Colonic mucosa (tissue), 4 donors: ENCODE measurements around the gene MT1H. TPM values are rescaled to one million over a fixed set of nuclear protein-coding genes. Genes with fewer than 3 reads are reported as not detected.
A peak's percentile ranks its signal among the peaks of the same experiment; 100 is the strongest.

Experiments
- DNase-seq: peaks from one replicate; pipeline ENCODE4 v3.0.0-alpha.2; 2020
- H3K27ac ChIP-seq: fragments of 200-600 bp; one replicate; pipeline ENCODE4 v1.8.0; 2021
- H3K27me3 ChIP-seq: fragments of 200-600 bp; one replicate; pipeline ENCODE4 v1.8.0; 2021
- H3K36me3 ChIP-seq: fragments of 200-600 bp; one replicate; pipeline ENCODE4 v1.8.0; 2021
- H3K4me1 ChIP-seq: fragments of 200-600 bp; one replicate; pipeline ENCODE4 v1.8.0; 2021; ENCODE audit warnings: mild to moderate bottlenecking
- H3K4me3 ChIP-seq: fragments of 200-600 bp; one replicate; pipeline ENCODE4 v1.8.0; 2021
- H3K9ac ChIP-seq, 2 donors: one replicate each; pipeline ENCODE4 v1.7.0; 2013; ENCODE audit warnings: control low read depth in 2 of 2, low read depth in 2 of 2, low read length in 2 of 2
- H3K9me3 ChIP-seq: fragments of 200-600 bp; one replicate; pipeline ENCODE4 v1.8.0; 2021
- intact Hi-C: fragments of 100-400 bp; cut with DNase I; formaldehyde crosslinking; loops from one replicate; pipeline ENCODE4 v1.14.1; 2022
- total RNA-seq, 2 donors: library from RNA; stranded (reverse); fragmentation: NEBNext Ultra II Directional in 1 of 2; extraction: Animal tissue kit (Norgen Biotek cat#: 25700) in 1 of 2; gene quantifications; one replicate each; pipeline ENCODE4 v1.2.1, GENCODE V29; 2021
- TF ChIP-seq, protein P1 (sequence below): fragments of 200-600 bp; IDR thresholded peaks from one replicate; pipeline ENCODE4 v1.8.0; 2022; ENCODE audit warnings: antibody characterized with exemption, mild to moderate bottlenecking
- donor health status: healthy.
- donor health status: DM: no; HTN: no; CAD: no.
- donor health status: DM: no; HTN: no; CAD: no.

The MT1H gene
- total RNA-seq, 2 donors from 2014 or later: 43.8 to 180 TPM

DNA sequence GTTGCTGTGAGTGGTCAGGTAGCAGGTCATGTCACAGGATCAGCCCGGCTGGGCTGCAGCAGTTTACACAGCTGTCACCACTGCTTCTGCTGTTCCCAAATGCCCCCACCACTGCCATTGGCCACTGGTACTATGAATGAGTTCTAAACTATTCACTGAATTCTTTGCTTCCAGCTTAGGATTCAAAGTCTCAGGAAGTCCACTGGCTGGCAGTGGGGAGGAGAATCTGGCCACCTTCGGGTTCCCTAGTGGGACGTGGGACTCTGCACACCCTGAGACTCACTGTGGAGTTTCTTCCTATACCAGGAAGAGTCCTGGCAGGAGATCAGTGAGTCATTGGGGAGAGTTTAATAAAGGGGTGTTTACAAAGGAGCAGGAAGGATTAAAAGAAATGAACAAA is 19.6 kb downstream of the MT1H start:
- H3K4me1 ChIP-seq: no peaks in the 10 kb centered on the region
- intact Hi-C loops: no loop called here
- H3K27ac ChIP-seq: no peak overlapping the region

DNA sequence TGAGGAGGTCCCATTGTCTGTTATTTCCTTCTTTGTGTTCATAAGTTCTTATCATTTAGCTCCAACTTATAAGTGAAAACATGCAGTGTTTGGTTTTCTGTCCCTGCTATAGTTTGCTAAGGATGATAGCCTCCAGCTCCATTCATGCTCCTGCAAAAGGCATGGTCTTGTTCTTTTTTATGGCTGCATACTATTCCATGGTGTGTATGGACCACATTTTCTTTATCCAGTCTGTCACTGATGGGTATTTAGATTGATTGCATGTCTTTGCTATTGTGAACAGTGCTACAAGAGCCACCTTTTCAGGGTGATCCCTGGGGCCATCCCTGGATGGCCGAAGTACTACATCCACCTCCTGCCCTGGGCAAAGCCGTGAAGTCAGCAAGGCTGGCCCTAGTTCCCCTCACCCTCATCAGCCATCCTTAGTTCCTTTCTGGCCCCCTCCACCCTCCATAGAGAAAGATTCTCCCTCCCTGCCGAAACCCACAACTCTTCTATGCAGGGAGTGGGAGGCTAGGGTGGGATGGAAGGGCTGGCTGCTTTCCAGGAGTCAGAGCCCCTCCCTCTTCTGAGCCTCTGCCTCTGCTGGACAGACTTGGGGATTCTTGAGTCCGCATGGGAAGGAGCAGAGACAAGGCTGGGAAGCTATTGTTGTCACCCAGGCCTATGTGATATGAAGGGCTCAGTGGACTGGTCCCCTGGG is 21.0 kb downstream of the MT1H start:
- no peaks in the 10 kb centered on the region for H3K9me3 ChIP-seq
- no peak overlapping the region for H3K27ac ChIP-seq
- H3K4me1 ChIP-seq: no peaks in the 10 kb centered on the region
- intact Hi-C loops: no loop called here
- TF ChIP-seq, protein P1, sequence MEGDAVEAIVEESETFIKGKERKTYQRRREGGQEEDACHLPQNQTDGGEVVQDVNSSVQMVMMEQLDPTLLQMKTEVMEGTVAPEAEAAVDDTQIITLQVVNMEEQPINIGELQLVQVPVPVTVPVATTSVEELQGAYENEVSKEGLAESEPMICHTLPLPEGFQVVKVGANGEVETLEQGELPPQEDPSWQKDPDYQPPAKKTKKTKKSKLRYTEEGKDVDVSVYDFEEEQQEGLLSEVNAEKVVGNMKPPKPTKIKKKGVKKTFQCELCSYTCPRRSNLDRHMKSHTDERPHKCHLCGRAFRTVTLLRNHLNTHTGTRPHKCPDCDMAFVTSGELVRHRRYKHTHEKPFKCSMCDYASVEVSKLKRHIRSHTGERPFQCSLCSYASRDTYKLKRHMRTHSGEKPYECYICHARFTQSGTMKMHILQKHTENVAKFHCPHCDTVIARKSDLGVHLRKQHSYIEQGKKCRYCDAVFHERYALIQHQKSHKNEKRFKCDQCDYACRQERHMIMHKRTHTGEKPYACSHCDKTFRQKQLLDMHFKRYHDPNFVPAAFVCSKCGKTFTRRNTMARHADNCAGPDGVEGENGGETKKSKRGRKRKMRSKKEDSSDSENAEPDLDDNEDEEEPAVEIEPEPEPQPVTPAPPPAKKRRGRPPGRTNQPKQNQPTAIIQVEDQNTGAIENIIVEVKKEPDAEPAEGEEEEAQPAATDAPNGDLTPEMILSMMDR: no peak
- no peaks in the 10 kb centered on the region for H3K27me3 ChIP-seq
- no peak for DNase-seq
- no peak overlapping the region for H3K4me3 ChIP-seq
- H3K9ac ChIP-seq: no peak overlapping the region
- H3K36me3 ChIP-seq: no peaks in the 10 kb centered on the region

More for the DNA sequence above, 19.6 kb downstream of the MT1H start:
- TF ChIP-seq, protein P1: no peak
- H3K27me3 ChIP-seq: no peaks in the 10 kb centered on the region
- no peak for DNase-seq
- H3K36me3 ChIP-seq: no peaks in the 10 kb centered on the region
- no peaks in the 10 kb centered on the region for H3K9me3 ChIP-seq
- no peak overlapping the region for H3K4me3 ChIP-seq
- H3K9ac ChIP-seq: no peak overlapping the region

DNA sequence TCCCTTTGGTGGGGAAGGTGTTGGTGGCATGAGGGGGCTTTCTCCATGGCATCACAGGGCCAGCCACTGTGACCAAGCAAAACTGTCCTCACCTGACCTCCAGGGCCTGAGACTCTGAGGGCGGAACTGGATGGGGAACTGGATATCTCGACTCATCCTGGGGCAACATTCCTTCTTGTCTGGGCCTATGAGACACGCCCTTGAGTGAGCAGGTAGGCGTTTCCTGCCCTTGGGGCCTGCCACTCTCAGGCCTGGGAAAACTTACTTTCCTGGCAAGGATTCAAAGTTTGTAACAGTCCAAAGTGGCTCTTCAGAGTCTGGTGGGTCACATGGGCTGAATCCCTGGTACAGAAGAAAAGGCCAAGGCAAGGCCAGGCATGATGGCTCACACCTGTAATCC is 22.3 kb downstream of the MT1H start:
- intact Hi-C loops: no loop called here
- DNase-seq: peak; percentile 50
- Histone ChIP-seq H3K9ac (no peak overlapping the region), H3K4me1 (no peaks in the 10 kb centered on the region), H3K27me3 (no peaks in the 10 kb centered on the region), H3K9me3 (no peaks in the 10 kb centered on the region), H3K4me3 (no peak overlapping the region), H3K27ac (no peak overlapping the region), H3K36me3 (no peaks in the 10 kb centered on the region)
- TF ChIP-seq, protein P1: no peak

DNA sequence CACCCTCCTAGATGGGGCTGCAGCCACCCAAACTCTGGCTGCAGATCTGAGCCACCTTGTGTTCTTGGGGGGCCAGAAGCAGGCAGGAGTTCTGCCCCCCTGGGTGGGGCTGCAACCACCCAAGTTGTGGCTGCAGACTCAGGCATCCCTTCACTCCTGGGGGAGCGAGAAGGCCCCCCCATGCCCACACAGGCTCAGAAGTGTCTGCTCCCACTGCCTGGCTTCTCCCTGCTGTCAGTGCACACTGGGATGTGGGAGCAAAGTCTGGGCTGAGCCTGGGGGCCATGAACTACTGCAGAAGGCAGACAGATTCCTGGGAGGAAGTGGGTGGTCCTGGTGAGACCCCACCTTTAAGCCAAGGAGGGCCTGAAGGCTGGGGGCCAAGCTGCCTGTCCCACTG is 25.6 kb downstream of the MT1H start:
- Histone ChIP-seq H3K4me3 (no peak overlapping the region), H3K9me3 (no peaks in the 10 kb centered on the region), H3K4me1 (no peaks in the 10 kb centered on the region), H3K9ac (no peak overlapping the region), H3K27ac (no peak overlapping the region), H3K27me3 (no peaks in the 10 kb centered on the region), H3K36me3 (no peaks in the 10 kb centered on the region)
- intact Hi-C loops: no loop called here
- no peak for DNase-seq
- TF ChIP-seq, protein P1: no peak

DNA sequence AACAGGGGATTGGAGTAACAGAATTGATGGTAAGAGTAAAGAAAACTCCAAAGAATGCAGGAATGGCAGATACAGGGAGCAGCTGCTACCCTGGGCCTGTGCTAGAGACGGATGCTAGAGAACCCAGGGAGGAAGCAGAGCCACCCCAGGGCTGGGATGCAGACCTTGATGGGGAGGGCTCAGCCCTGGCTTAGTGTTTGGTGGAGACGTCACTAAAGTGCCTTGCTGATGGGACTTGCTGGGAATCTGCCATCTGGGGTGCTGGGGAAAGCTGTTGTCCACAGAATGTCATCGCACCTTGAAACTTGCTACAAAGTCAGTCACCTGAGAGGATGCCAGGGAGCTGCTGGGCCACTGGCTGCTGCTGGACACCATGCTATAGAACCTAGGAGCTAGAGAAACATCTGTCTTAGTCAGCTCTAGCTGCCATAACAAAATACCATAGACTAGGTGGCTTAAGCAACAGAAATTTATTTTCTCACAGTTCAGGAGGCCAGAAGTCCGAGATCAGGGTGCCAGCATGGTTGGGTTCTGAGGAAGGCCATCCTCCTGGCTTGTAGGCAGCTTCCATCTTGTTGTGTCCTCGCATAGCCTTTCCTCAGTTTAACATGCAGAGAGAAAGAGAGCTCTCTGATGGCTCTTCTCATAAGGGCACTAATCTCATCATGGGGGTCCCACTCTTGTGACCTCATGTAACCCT is 28.0 kb downstream of the MT1H start:
- Histone ChIP-seq H3K9ac (no peak overlapping the region), H3K27ac (no peak overlapping the region), H3K4me1 (no peaks in the 10 kb centered on the region), H3K9me3 (no peaks in the 10 kb centered on the region), H3K27me3 (no peaks in the 10 kb centered on the region), H3K36me3 (no peaks in the 10 kb centered on the region), H3K4me3 (no peak overlapping the region)
- TF ChIP-seq, protein P1: no peak
- intact Hi-C loops: no loop called here
- DNase-seq: no peak
